NCI-H2171 (cell line): ENCODE data around the gene RTP4.

Source experiments
- DNase-seq: peaks from one replicate; lab custom pipeline; 2025; lab: John Stamatoyannopoulos, UW

Gene RTP4, protein sequence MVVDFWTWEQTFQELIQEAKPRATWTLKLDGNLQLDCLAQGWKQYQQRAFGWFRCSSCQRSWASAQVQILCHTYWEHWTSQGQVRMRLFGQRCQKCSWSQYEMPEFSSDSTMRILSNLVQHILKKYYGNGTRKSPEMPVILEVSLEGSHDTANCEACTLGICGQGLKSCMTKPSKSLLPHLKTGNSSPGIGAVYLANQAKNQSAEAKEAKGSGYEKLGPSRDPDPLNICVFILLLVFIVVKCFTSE

DNA sequence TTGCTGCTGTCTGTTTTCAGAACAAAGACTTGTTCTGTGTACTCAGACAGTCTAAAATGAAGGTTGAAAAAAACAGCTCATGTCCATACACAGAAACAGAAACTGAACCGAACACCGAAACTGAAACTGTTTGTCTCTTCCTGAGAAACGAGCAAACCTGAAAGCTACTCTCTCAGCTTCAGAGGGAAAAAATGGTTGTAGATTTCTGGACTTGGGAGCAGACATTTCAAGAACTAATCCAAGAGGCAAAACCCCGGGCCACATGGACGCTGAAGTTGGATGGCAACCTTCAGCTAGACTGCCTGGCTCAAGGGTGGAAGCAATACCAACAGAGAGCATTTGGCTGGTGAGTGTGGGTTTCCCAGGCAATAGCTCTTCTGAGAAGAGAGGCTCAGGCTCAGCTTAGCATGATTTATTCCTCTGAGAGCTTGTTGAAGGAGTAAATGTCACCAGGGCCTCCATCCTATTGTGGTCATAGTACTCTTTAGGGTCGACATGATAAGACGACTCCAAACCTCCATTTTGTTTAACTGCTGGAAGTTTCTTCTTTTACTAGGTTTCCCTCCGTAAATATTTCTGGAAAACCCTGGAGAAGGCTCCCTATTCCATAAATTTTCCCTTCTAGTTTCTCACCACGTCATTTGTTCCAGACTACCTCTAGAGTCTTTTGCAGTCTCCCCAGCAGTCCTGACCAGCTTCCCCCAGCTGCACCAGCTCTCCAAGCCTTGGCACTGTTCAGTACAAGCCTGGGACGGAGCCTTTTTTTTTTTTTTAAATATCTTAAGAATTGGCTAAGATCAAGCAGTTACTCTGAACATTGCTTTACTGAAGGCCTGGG lies at the start of gene RTP4:
Gene RTP4 (plus strand): TSS at position 135 of the 838 bp plus-strand sequence. CDS start 57 bp downstream, at position 192.
- no peak for DNase-seq

DNA sequence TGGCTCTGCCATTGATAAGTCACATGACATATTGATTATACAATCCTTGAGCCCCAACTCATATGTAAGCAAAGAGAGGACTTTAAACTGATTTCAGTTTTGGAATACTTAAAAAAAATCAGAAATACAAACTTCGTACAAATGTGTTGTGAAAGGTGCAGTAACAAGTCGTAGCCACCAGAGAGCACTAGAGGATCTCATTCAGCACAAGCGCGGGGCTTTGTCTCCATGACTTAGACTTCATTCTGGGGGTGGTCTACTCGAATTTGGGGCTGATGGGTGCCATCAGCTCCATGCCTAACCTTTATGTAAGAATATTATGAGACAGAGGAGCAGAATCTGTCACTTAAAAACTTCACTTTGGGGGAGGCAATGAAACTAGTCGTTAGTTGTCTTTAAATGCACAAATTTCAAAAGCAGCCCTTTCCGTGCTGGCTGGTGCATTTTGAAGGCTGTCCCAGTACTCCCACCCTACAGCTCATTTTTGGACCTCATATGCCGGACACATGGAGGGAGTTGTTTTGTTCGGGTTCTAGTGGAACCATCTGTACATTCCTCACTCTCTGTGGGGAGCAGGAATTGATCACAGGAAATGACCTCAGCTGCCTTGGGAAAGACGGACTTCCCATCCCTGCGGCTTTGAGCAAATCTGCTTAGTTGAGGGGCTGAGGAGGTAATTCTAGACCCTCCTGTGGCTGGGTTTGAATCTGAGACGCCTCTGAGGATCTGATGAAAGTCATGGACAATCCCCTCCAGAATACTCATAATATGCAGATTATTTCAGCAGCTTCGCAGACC lies 49.2 kb upstream of the RTP4 start:
- peak; percentile 48 for DNase-seq

DNA sequence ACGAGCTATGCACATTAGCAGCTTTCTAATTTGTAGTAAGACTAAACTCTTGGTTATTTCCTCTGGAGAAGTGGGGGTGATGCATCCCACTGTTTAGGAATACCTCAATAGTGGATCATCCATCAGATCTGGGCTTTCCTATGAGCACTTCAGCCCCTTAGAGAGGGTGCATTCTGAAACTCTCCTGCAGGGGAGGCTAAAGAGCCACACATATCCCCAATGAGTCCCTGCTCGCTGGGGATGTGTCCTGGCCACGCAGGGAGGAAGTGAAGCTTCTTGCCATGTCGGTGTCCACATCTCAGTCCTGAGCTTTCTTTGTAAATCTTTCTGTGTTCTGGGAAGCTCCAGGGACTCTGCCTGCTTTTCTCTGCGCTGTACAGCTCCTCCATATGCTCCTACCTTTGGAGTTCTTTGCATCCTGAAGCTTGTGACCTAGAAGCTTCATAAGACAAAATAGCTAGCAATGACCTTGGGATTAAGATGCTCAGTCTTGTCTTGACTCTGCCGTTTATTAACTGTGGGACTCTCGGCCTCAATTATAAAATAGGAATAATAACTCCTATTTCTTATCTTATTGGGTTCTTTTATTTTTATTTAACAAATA lies 48.4 kb upstream of the RTP4 start:
- DNase-seq, result no peak

DNA sequence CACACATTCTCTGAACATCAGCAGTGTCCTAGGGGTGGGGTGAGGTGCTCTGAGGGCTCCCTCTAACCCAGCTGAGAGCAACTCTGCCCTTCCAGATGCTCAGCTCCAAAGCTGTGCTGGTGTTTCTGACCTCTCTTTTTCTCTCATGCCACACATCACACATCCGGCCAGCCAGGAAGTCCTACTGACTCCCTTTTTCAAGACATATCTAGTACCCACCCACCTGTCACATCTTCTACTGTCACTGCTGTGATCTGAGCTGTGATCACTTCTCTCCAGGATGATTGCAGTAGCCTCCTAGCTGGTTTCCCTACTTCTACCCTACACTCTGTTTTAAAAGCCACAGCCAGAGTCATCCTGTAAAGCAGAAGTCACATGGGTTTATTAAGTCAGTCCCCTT lies 46.4 kb upstream of the RTP4 start:
- DNase-seq, result no peak

DNA sequence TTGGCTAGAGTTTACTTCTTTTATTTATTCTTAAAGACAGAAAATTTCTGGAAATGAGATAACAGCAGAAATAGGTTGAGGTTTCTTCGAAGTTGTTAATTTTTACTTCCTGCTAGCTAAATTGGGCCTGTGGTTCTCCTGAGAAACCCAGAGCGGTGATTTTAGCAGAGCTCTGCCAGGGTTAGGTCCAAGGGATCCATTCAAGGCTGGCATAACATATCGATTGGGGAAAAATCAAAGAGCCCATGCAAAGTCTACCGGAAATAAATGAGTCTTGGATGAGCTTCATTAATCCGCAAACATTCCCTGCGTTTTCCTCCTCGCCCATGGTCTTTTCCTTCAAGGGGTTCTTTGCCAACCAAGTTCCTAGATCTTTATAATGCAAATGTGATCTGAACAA lies 45.9 kb upstream of the RTP4 start:
- DNase-seq, result no peak

DNA sequence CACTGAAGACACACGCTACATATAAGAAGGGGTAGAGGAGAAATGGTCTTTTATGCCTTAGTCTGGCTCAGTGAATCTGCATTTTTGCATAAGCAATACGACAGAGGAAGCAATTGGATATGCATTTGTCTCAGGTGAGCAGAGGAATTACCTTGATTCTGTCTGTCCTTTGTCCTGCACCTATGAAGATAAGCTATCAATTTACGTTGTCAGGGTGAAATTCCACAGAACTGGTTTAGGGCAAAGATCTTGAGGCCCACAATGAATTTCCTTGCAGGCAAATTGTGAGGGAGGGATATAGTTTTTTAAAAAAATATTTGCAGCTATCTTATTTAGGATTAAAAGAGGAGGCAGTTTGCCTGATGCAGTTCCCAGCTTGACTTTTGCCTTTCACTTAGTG lies 45.1 kb upstream of the RTP4 start:
- DNase-seq, result no peak

DNA sequence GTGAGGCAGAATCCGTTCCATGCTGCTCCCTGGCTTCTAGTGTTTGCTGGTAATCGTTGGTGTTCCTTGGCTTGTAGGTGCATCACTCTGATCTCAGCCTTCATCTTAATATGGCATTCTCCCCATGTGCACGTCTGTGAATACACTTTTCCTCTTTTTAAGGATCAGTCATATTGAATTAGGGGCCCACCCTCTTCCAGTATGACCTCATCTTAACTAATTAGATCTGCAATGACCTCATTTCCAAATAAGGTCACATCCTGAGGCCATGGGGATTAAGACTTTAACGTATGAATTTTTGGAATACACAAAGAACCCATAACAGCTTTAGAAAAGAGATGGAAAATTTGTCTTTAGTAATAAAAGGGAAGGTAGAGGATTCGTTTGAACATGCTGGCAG lies 42.6 kb upstream of the RTP4 start:
- no peak for DNase-seq

DNA sequence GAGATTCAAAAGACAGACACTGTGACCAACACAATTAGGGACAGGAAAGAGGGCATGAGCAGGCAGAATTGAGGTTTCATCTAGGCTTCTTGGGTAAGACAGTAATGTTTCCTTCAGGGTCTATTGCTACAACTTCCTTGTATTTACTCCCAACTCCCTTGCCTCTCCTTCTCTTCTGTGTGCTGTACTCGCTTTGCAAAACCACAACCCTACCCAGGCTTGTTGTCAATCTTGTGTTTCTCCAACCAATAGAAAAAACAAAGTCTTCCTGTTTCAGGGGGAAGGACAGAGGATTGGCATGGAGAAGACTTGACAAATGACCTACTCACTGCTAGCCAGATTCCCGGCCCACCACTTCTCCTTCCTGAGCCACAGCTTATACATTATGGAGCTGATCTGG lies 40.3 kb upstream of the RTP4 start:
- no peak for DNase-seq

DNA sequence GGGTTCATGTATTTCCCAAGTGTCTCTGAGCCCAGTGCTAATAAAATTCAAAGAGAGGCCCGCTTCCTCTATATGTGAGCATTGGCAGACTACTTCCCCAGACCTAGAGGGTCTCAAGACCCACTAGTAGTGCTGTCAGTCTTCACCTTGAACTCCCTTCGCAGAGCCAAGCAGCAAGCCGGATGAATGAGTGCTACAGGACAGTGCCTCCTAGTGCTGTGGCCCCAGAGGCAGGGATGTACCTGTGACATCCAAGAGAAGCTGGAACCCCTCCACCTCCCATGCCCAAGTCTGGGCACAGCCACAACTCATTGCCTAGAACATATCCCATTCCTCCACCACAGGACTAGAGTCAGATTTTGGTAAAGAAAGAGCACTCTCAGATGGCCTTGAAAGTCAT lies 39.5 kb upstream of the RTP4 start:
- no peak for DNase-seq

DNA sequence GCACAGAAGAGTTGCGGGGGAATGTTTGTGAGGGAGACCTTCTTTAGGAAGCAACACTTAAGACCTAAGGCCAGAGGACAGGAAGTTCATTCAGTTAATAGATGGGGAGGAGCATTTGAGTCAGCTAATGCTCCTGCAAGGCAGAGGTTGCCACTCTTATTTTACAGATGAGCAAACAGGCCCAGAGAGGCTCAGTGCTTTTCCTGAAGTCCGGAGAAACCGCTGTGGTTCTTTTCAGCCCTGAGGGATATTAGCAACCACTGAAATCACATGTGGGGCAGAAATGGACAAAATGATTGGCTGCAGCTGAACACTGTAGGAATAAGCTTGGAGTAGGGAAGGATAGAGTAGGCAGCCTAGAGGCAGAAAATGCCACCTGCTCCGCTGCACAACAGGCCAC lies 33.3 kb upstream of the RTP4 start:
- DNase-seq, result no peak

DNA sequence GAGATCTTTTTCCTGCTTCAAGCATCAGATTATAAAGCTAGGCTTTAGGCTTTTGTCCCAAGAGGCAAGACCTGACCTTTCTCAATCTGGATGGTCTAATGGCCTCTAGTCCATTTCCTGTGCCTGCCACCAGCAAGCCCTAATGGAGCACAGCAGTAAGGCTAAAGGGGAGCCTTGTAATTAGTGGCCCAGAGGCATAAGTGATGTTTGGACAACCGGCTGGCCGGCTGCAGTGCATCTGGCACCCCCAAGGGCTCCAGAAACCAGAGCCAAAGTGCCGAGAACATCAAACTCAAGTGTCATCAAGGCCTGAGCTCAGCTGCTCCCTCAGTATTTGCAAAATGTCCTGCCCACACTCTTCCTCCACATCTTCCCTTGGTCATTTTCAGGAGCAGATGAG lies 31.9 kb upstream of the RTP4 start:
- DNase-seq, result no peak

DNA sequence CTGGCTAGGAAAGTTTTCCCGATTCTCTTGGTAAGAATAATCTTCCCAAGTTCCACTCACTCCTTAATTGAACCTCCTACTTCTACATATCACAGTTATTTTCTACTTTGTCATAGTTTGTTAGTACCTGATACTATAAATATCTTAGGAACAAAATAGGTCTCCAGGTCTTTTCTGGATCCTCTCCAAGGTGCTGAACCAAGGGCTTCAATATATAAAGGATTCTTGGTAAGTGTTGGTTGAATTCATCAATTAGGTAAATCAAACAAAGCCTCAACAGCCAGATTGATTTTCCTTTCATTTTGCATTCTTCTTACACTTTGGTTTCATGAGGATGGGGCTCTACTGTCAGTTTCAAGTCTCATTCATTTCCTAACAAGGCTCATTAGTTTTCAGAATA lies 27.6 kb upstream of the RTP4 start:
- no peak for DNase-seq

DNA sequence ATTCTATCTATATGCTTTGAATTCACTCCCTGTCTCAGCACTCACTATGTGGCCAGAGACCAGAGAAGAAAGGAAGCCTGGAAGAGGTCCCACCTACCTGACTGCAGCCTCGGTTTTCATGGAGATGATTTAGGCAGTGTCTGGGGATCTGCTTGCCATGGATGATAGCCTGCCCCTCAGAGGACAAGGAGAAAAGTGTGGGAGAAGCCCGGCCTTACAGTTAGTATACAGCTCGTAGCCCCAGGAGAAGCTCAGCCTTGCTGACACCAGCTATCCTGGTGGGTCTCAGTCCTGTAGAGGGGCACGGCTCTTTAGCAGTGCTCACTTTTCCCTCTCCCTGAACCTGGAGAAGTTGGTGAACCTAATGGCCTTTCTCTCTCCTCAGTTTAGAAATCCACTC lies 25.9 kb upstream of the RTP4 start:
- DNase-seq, result no peak

DNA sequence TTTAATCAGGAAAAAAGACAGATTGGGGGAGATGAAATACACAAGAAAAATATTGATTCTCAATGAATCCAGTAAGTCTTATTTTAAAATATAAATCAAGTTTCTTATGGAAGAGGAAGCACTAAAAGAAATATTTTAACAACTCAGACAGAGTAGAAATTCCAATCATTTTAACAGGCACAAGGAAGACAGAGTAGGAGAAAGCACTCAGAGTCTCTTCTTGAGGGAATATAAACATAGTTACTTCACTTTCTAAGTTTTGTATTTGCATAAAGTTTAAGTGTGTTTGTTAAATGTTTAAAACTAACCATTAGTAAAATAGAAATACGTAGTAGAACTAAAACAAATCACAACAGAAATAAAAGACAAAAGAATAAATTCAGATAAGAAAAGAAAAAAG lies 24.5 kb upstream of the RTP4 start:
- DNase-seq, result no peak

DNA sequence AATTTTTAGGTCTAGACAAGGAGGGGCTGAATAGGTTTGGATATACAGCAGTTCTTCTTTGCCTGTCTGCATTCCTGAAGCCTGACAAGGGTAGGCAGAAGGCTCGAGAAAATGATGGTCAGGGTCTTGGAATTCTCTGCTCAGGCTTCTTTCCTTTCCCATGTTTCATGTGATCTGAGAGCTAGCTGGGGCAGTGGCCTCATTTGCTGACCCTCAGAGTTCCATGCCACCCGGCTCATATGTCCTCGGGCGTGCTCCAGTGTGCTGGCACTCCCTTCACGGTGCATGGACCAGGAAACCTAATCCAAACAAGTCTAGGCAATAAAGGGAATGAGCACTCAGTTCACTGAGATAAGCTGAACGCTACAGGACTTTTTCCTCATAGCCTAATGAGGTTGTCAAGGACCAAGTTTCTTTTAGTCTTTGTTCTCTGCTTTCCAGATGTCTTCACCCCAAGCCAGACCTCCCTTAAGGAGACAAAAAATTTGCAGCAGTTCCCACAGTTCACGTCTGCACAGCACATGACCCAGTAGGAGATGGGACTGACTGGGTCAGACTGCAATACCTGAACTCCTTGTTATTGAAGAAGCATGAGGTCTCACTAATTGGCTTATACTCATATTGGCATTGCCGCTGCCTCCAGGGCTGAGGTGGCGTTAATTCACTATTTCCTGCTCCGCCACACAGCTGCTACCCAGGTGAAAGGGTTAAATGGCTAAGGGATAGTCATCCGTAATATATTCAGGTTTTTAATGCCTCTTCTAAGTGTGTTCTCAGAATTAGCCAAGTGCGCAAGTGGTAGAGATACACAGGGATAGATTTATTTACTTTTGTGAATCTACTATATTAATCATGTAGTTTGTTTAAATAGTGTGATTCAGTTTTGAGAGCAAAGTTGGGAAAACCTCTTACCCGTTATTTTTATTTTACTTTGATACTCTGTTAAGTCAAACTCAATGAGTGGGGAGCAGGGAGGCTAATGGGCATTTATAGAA lies 15.3 kb upstream of the RTP4 start:
- no peak for DNase-seq

DNA sequence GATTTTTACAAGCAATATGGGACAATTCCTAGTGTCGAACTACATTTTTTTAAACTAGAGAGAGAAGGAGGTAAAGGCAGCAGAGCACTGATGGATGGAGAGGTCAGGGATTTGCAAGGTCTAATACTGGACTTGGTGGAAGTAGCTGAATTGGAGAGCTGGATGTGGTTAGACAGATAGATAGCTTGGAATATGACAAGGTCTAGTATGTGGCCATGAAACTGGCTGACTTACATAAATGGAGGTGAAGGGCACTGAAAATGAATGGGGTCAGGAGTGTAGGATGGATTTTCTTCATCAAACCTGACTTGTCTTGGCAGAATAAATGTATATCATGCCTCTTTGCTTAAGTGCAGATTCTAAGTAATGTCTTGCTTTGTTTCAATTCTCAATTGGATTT lies 10.1 kb upstream of the RTP4 start:
- DNase-seq, result no peak

DNA sequence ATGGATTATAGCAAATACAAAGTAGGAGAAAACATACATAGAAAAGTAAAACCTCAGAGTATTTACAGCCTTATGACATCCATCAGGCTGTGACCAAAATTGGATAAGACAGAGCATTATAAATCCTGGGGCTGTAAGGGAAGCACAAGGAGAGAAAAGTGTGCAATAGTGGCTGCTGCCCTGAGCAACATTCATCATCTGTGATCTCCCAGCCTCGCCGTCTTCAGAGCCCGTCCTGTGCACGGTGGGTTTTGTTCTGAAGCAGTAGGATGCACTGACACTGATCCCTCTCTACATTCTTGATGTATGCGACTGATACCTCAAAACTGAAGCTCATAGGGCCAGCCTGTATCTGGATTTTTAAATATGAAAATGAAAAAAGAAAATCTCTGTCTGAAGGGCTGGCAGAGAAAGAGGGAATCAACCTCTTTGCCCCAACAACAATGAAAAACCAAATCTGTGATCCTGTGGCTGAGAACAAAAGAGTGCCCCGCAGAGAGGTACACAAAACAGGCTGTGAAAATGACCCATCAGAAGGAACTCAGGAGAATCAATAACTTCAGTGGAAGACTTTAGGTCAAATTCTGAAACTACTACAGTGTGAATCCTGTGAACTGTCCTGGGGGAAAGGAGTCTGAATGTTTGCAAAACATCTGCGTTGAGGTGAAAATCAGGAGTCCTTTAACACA lies 8.2 kb upstream of the RTP4 start:
- no peak for DNase-seq

DNA sequence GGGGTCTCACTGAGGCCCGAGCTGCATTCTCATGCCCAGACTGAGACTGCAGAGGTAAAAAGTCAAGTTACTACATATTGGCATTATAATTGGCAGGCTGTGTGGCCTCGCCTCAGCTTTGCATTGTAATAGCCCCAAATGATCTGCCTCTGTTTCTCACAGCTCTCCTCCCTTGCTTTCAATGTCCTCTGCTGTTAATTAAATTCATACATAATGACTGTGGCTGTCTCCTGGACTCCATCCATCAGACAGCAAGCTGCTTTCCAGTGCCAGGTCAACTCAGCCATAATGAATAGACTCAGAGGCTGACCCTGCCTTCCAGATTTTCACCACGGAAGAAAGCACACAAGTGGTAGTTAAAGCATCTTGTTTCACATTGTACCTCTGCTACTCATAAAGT lies 7.6 kb upstream of the RTP4 start:
- DNase-seq, result no peak

DNA sequence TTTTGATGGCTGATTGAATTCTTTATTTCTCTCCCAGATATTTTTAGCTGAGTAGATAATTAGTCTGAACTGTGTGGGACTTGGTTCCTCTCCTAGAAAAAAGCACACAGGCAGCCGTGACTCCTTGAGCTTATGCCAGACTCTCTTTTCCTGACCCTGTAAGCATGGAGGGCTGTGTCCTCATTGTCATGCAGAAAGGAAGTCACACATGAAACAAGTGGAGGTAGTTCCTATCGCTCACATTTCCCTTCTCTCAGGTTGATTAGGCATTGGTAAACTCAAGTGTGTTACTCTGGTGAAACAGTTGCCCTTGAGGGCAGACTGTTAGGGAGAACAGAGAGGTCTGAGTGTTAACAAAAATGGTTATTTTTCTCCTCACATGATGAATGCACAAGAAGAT lies 6.3 kb upstream of the RTP4 start:
- DNase-seq, result no peak

DNA sequence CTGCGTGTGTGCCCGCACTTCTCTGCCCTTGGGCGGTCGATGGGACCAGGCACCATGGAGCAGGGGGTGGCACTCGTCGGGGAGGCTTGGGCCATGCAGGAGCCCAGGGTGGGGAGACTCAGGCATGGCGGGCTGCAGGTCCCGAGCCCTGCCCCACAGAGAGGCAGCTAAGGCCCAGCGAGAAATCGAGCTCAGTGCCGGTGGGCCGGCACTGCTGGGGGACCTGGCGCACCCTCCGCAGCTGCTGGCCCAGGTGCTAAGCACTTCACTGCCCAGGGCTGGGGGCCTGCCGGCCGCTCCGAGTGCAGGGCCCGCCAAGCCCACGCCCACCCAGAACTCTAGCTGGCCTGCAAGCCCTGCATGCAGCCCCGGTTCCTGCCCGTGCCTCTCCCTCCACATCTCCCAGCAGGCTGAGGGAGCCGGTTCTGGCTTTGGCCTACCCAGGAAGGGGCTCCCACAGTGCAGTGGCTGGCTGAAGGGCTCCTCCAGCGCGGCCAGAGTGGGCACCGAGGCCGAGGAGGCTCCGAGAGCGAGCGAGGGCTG lies 553 bp upstream of the RTP4 start:
- no peak for DNase-seq

DNA sequence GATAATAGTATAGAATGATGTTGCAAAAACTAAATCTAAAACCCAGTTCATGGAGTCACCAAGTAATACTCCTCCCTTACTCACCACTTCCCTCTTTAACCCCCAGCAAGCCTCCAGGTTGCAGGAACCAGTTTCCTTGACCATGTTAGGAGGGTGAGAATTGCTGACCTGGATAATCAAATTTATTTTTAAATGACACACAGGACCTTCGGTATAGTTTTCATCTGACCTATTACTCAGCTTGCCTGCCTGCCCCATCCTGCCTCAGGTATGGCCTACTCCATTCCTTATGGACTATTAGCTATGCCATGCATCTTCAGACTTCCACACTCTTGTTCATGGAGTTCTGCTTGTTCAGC lies 883 bp downstream of the RTP4 start:
- DNase-seq, result no peak
